ENCODE results near the gene CMSS1. TPM values are rescaled to one million over a fixed set of nuclear protein-coding genes. Genes with fewer than 3 reads are reported as not detected.

CMSS1 gene
- total and polyA plus RNA-seq, 2 of the 13 experiments (the other 11 are each of a cell fraction or from before 2014, with no cell fraction given) = 6.4 to 48.7 TPM

- no peak for TF ChIP-seq TCF7 (IDR thresholded peaks at IDR 0.05; ENCODE audit: low read depth)
- no peak for TF ChIP-seq ZNF354B (CRISPR knock-in tag; IDR thresholded peaks at IDR 0.05)
- TF ChIP-seq ZNF256 (CRISPR knock-in tag; conservative IDR thresholded peaks at IDR 0.05) = no peak
- peak; percentile 18; the same call in 1 of the 2 replicates for TF ChIP-seq ZSCAN21 (CRISPR knock-in tag; IDR thresholded peaks at IDR 0.05; ENCODE audit: borderline replicate concordance)
- no peak for TF ChIP-seq ZNF263 (CRISPR knock-in tag; IDR thresholded peaks at IDR 0.05)
- peak; percentile 41; the same call in 1 of the 2 replicates for TF ChIP-seq RBFOX2 (IDR thresholded peaks at IDR 0.05; ENCODE audit: low read depth, low read length)
- TF ChIP-seq MYPOP (CRISPR knock-in tag; IDR thresholded peaks at IDR 0.05) = no peak
- TF ChIP-seq ZNF337 (CRISPR knock-in tag; IDR thresholded peaks at IDR 0.05; ENCODE audit: borderline replicate concordance, low read depth) = no peak
- TF ChIP-seq ZBTB7B (CRISPR knock-in tag; IDR thresholded peaks at IDR 0.05) = no peak
- no peak for TF ChIP-seq ZNF282 (IDR thresholded peaks at IDR 0.05; ENCODE audit: partially characterized antibody)
- no peak for TF ChIP-seq CREBL2 (CRISPR knock-in tag; IDR thresholded peaks at IDR 0.05; ENCODE audit: borderline replicate concordance)
- TF ChIP-seq GATAD1 (CRISPR knock-in tag; IDR thresholded peaks at IDR 0.05) = no peak
- no peak for TF ChIP-seq MATR3 (CRISPR knock-in tag; IDR thresholded peaks at IDR 0.05)
- TF ChIP-seq EED (CRISPR knock-in tag; IDR thresholded peaks at IDR 0.05) = no peak
- TF ChIP-seq MIER3 (CRISPR knock-in tag; IDR thresholded peaks at IDR 0.05; ENCODE audit: borderline replicate concordance) = 0 out of 2 replicates have a peak, but pooled peaks have one; percentile 11
- TF ChIP-seq ARNT (IDR thresholded peaks at IDR 0.05) = no peak
- 0 out of 2 replicates have a peak, but pooled peaks have one; percentile 51 for TF ChIP-seq ZNF512 (CRISPR knock-in tag; IDR thresholded peaks at IDR 0.05)
- peak; percentile 60 for TF ChIP-seq ZNF781 (CRISPR knock-in tag; IDR thresholded peaks at IDR 0.05; ENCODE audit: borderline replicate concordance, not compliant biosample characterization)
- TF ChIP-seq ZNF18 (CRISPR knock-in tag; IDR thresholded peaks at IDR 0.05; ENCODE audit: insufficient replicate concordance) = peak; percentile 18
- TF ChIP-seq E2F1 (CRISPR knock-in tag; IDR thresholded peaks at IDR 0.05) = no peak
- 0 out of 2 replicates have a peak, but pooled peaks have one; percentile 29 for TF ChIP-seq SATB2 (CRISPR knock-in tag; IDR thresholded peaks at IDR 0.05)
- peak; percentile 61; the same call in 1 of the 2 replicates for TF ChIP-seq ZFP36L1 (CRISPR knock-in tag; IDR thresholded peaks at IDR 0.05)
- no peak for TF ChIP-seq NR3C1 (CRISPR knock-in tag; IDR thresholded peaks at IDR 0.05)
- no peak for TF ChIP-seq ZNF17 (CRISPR knock-in tag; IDR thresholded peaks at IDR 0.05)
- TF ChIP-seq TCF7L2 (IDR thresholded peaks at IDR 0.05; ENCODE audit: low read depth, low read length) = no peak
Observed at GRCh38 chr3:99921377-99921695, 103.7 kb downstream of the CMSS1 start (continued).

All from HepG2 (cell line).